Measurements from ENCODE around the gene DCUN1D4.
"Not testable (repeated sequence)": the region's sequence is repeated elsewhere in the genome, so short reads cannot be mapped to it uniquely, and the experiment has no call there.

DCUN1D4 gene

DNA sequence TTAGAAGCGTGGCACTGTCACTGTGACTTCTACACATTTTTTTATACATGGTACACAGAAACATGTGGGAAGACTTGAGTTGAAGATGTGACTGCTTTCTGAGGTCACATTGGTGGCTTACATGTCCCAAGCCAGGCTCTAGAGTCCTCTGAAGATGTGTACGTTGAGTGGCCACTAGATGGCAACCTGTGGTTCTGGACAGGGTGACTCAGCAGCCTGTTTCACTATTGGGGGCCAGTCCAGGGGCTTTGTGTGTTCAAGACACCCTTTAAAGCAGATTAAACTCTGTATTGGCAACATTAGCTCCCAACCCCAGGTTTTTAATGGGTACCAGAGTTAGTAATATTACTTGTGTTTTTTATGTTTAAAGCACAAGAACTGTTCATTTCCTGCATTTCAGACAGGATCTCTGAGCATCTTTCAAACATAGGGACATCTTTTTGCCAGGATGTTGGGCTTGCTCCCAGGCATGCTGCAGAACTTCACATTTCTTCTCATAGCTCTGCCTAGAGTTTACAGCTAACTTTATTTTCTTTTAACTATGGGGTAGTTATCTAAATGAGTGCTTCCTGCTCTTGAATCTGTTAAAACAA is 53.0 kb downstream of the DCUN1D4 start:
- no peak for DNase-seq

DNA sequence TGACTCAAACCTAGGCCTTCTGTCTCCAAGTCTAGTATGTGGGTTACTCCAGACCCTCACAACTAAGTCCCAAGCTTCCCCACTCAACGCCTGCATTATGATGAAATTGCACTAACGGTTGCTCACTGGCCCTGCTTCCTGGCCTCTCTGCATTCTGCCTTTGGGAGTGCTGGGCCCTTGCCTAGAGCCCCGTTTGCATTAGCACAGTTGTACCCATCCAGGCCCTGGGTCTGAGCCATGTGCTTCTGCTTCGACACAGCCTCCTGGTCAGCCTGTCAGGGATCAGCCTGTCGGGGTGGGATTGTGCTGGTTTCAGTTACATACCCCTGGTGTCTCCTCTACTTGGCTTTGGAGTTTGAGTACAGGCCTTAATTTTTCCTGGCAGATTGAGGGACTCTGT is 58.4 kb downstream of the DCUN1D4 start:
- no peak for DNase-seq

- no peak for DNase-seq
Measured at GRCh38 chr4:51906167-51906958, 63.4 kb downstream of the DCUN1D4 start.

DNA sequence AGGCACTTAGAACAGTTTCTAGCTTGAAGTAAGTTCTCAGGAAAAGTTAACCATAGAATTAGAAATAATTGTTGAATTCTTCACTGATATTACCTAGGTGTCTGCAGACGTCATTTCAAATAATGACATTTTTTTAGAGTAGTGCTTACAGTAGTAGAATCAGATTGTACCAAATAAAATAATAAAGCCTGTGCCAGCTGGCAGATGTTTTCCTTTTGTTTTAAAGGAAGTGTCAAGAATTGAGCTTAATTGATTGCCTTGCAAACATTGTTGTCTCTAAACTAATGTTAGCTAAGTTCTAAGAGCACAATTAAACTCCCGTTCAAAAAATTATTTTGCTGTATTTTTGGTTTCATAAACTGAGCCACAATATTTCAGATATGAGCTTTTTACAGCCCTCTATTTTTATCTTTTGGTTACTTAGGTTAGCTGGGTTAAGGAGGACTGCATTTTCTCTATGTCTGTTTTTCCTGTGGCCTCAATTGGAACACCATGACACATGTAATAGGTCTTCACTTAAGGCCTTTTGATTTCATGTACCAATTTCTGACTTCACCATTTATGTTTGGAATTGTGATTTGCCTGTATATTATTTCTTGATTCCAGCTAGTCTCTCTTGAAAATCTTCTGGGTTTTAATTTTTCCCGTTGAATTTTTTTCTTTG is 64.2 kb downstream of the DCUN1D4 start:
- DNase-seq, result no peak

DNA sequence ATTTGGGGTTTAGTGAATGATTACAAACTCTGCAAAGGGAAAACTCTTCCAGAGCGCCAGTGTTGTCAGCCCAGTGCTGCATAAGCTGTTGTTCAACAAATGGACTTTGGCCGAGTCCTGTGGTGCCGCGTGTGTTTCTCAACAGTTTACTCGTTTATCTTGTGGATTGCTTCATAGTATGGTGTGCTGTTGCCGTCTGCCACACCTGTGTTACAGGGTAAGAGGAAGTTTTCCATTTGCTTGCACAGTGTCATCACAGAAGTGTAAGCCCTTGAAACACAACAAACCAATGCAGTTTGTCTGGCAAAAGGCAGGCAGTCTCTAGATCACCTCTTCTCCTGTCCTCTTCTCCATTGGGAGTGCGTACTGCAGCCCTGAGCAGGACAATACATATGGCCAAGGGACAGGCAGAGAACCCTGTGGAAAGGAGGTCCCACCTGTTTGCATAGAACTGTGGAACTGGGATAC is 66.3 kb downstream of the DCUN1D4 start:
- DNase-seq, result no peak

DNA sequence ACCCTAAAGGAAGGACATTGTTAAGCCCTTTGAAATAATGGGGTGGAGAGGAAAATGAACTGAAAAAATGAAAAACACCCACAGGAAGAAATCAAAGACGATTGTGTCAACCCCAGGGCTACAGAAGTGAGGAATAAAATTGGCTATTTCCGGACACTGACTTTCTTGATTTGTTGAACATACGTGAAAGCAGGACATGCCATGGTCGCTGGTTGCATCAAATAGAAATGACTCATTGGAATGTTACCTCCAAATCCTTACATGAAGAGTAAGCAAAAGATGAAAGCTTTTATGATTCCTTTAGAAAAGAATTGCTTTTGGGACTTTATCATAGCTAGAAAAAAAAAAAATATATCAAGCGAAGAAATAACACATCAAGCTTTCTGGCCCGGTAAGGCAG is 75.3 kb downstream of the DCUN1D4 start:
- DNase-seq, result no peak

DNA sequence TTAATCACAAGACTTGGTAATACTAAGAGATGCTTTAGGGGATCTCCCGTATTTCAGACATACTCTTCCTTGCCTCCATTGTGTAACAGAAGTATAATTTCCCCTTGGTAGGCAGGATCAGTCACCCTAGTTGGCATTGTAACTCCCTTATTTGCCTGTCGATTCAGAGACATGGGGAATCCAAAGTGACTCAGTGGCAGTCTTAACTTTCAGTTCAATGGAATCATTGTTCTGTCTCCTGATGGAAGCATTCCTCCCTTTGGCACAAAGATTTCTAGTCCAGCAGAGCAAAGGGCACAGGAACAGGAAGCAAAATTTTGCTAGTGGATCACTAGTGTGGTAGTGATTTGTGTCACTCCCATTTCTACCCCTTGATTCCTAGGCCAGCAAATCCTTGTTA is 80.4 kb downstream of the DCUN1D4 start:
- DNase-seq, result no peak

GRCh38 chr4:51925307-51925706 is 82.4 kb downstream of the DCUN1D4 start:
- no peak for DNase-seq

DNA sequence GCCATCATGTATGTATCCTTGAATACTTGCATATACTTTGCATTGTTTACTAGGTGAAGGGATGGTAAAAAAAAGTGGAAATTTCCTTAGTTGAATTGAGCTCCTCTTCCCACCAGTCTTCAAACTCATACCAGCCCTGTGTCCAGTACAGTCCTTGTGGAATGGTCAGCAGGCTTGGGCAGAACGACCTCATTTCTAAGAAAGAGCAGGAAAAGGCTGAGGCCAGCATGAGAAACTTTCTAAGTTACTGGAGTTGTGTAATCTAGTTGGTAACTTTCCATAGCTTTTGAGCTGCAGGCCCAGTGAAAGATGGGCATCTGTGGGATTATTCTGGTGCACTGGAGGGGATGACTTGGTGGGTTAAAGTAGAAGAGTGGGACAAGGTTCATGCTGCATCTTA is 87.6 kb downstream of the DCUN1D4 start:
- DNase-seq, result no peak

- no peak for DNase-seq
Measured at GRCh38 chr4:51931461-51931860, 88.5 kb downstream of the DCUN1D4 start.

- DNase-seq, result no peak
Measured at GRCh38 chr4:51932261-51932660, 89.3 kb downstream of the DCUN1D4 start.

- DNase-seq, result no peak
Measured at GRCh38 chr4:51932684-51933083, 89.7 kb downstream of the DCUN1D4 start.

GRCh38 chr4:51940460-51940859 is 97.5 kb downstream of the DCUN1D4 start:
- DNase-seq, result not testable (repeated sequence)

GRCh38 chr4:51942108-51942832 is 99.3 kb downstream of the DCUN1D4 start:
- no peak for DNase-seq

DNA sequence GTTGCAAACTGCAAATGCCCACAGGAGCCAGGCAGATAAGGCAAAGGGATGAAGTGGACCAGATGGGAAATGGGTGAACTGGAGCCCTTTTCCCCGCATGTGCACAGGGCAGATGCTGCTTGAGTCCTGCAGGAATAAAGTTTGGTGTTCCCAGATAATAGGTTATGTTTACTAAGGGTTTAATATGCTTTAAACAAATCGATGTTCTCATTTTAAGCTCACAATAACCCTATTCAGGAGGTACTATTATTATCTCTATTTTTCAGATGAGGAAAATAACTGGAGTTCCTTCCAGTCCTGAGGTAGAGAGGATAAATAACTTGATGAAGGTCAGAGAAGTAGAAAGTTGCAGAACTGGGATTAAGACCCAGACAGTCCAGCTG is 99.9 kb downstream of the DCUN1D4 start:
- no peak for DNase-seq

DNA sequence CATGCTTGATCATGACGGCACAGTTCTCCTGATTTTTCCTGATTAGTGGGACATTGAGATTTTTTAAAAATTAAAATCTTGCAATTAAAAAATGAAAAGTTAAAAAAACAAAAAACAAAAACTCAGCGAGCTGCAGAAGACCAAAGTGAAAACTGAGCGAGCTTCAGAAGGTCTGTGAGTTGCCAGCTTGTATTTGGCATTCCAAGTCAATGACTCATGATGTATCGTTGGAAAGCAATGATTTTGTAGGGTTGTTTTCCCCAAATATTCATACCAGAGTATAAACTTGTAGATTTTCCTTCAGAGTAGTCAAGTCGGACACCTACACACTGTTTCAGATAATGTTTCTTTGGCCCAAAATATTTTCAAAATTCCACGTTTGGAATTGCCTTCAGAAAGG is 100.3 kb downstream of the DCUN1D4 start:
- no peak for DNase-seq

GRCh38 chr4:51958199-51958968 is 115.4 kb downstream of the DCUN1D4 start:
- DNase-seq, result no peak

- DNase-seq, result no peak
Measured at GRCh38 chr4:51960486-51960885, 117.5 kb downstream of the DCUN1D4 start.

GRCh38 chr4:51963841-51964517 is 121.0 kb downstream of the DCUN1D4 start:
- DNase-seq, result no peak

- no peak for DNase-seq
Measured at GRCh38 chr4:51965862-51966261, 122.9 kb downstream of the DCUN1D4 start.
